ENCODE results near the gene TMEM61.
A peak's percentile ranks its signal among the peaks of the same experiment; 100 is the strongest.

TMEM61 gene

GRCh38 chr1:55040083-55040932 lies 59.9 kb downstream of the TMEM61 start:
- DNase-seq = peak; percentile 42

- DNase-seq = peak; percentile 57
Measured at GRCh38 chr1:55040933-55041494, 60.6 kb downstream of the TMEM61 start.

GRCh38 chr1:55041613-55042012 lies 61.2 kb downstream of the TMEM61 start:
- no peak for DNase-seq
